GM12878 (cell line): ENCODE measurements around the gene CHCHD3. TPM values are rescaled to one million over a fixed set of nuclear protein-coding genes. Genes with fewer than 3 reads are reported as not detected.

Experiments
- ATAC-seq: fragments of 200-7000 bp; cut with Tn5 transposase; 3 replicates; pipeline ENCODE4 v1.9.1; 2020; ENCODE audit warnings: mild to moderate bottlenecking, moderate library complexity
- BruUV-seq: library from RNA; stranded (reverse); fragments of 400-500 nt; replicated peaks from 2 replicates; lab custom pipeline; 2021; lab: Mats Ljungman, UMichigan
- CTCF ChIA-PET: fragments of 300-600 bp; sonication (Branson Sonifier 250); formaldehyde crosslinking; extraction: SDS; loops from one replicate; lab custom pipeline; 2021; ENCODE audit warnings: inconsistent platforms; lab: Yijun Ruan, JAX
- POLR2A ChIA-PET: fragments of 350-600 bp; formaldehyde crosslinking; extraction: SDS; loops from one replicate; lab custom pipeline; 2021; ENCODE audit warnings: inconsistent platforms; lab: Charles Lee
- RAD21 ChIA-PET: fragments of 300-600 bp; sonication (Branson Sonifier 250); formaldehyde crosslinking; loops from one replicate; lab custom pipeline; 2023; ENCODE audit warnings: antibody characterized with exemption; ENCODE audit not compliant: unreplicated experiment; lab: Charles Lee
- SMC1A ChIA-PET: fragments of 300-600 bp; sonication (Branson Sonifier 250); formaldehyde crosslinking; loops from one replicate; lab custom pipeline; 2023; ENCODE audit not compliant: unreplicated experiment, uncharacterized antibody; lab: Charles Lee
- DNase-seq: peaks from one replicate; pipeline ENCODE4 v3.0.0-alpha.2; 2011; ENCODE audit warnings: low read depth, low spot score
- FAIRE-seq: peaks from 3 replicates; lab custom pipeline; 2011; peaks lifted over from hg19 to GRCh38; lab: Jason Lieb, UNC
- H2AFZ ChIP-seq: 2 replicates; pipeline ENCODE4 v1.6.0; 2011; ENCODE audit warnings: low read depth, low read length, control low read depth; ENCODE audit not compliant: control insufficient read depth
- H3K27ac ChIP-seq: 2 replicates; pipeline ENCODE4 v1.5.1; 2011; ENCODE audit warnings: control low read depth; ENCODE audit not compliant: control insufficient read depth, insufficient read depth
- H3K27me3 ChIP-seq, 2 experiments: replicated peaks in 1 of 2; 2 replicates each; pipeline versions ENCODE4 v1.6.0 to v1.6.1; 2011; ENCODE audit warnings: low read length in 1 of 2; ENCODE audit not compliant: control insufficient read depth in 2 of 2, insufficient read depth in 2 of 2
- H3K36me3 ChIP-seq, 2 experiments: 2 replicates each; pipeline ENCODE4 v1.5.1; 2011; ENCODE audit warnings: low read length in 1 of 2; ENCODE audit not compliant: control insufficient read depth in 2 of 2, insufficient read depth in 2 of 2
- H3K4me1 ChIP-seq: 2 replicates; pipeline ENCODE4 v1.6.1; 2011; ENCODE audit warnings: mild to moderate bottlenecking, low read length, moderate library complexity, mixed read lengths; ENCODE audit not compliant: control insufficient read depth, insufficient read depth
- H3K4me2 ChIP-seq: 2 replicates; pipeline ENCODE4 v1.6.0; 2011; ENCODE audit warnings: control low read depth; ENCODE audit not compliant: control insufficient read depth, insufficient read depth
- H3K4me3 ChIP-seq: fragments of 200-600 bp; sonication (generic); 2 replicates; pipeline ENCODE4 v1.5.1; 2016
- H3K79me2 ChIP-seq: 2 replicates; pipeline ENCODE4 v1.6.0; 2011; ENCODE audit warnings: low read length; ENCODE audit not compliant: control insufficient read depth, insufficient read depth
- H3K9ac ChIP-seq: 2 replicates; pipeline ENCODE4 v1.8.0; 2011; ENCODE audit warnings: low read length, control low read depth, mixed read lengths; ENCODE audit not compliant: control insufficient read depth, insufficient read depth
- H3K9me3 ChIP-seq: replicated peaks from 3 replicates; pipeline ENCODE4 v1.5.1; 2011; ENCODE audit warnings: mild to moderate bottlenecking, low read length; ENCODE audit not compliant: control insufficient read depth, insufficient read depth
- H4K20me1 ChIP-seq: 2 replicates; pipeline ENCODE4 v1.6.0; 2011; ENCODE audit not compliant: control insufficient read depth, insufficient read depth
- BHLHE40 ChIP-seq, 2 experiments: fragments of 450-650 bp in 1 of 2; IDR thresholded peaks; 2 replicates each; pipeline ENCODE4 v1.6.1; 2011 to 2017; ENCODE audit warnings: low read depth in 2 of 2, borderline replicate concordance in 1 of 2, improper control_type of control experiment in 1 of 2, low read length in 1 of 2, mild to moderate bottlenecking in 1 of 2
- CHD4 ChIP-seq: fragments of 200-600 bp; sonication (generic); IDR thresholded peaks from 2 replicates; pipeline ENCODE4 v1.6.1; 2016; ENCODE audit warnings: mild to moderate bottlenecking
- CREB1 ChIP-seq: IDR thresholded peaks from 2 replicates; pipeline ENCODE4 v1.6.1; 2012; ENCODE audit warnings: low read depth, mild to moderate bottlenecking, inconsistent platforms
- EP300 ChIP-seq, 2 experiments: fragments of 150-350 bp in 1 of 2; IDR thresholded peaks; 2 replicates each; pipeline ENCODE4 v1.6.1; 2011 to 2012; ENCODE audit warnings: low read depth in 2 of 2, low read length in 2 of 2, borderline replicate concordance in 1 of 2, improper control_type of control experiment in 1 of 2, inconsistent platforms in 1 of 2; ENCODE audit not compliant: control insufficient read depth in 1 of 2
- HDAC6 ChIP-seq: fragments of 200-600 bp; sonication (generic); IDR thresholded peaks from one replicate; pipeline ENCODE4 v1.8.0; 2017; ENCODE audit warnings: antibody characterized with exemption; ENCODE audit not compliant: unreplicated experiment
- NBN ChIP-seq: fragments of 450-650 bp; IDR thresholded peaks from 2 replicates; pipeline ENCODE4 v1.6.1; 2016
- NR2C2 ChIP-seq: IDR thresholded peaks from 2 replicates; pipeline ENCODE4 v1.6.1; 2011; ENCODE audit warnings: borderline replicate concordance, low read depth; ENCODE audit not compliant: control insufficient read depth, insufficient read length
- NRF1 ChIP-seq: conservative IDR thresholded peaks from 2 replicates; pipeline ENCODE4 v1.6.1; 2011; ENCODE audit warnings: mild to moderate bottlenecking, low read depth, low read length, improper control_type of control experiment
- RAD21 ChIP-seq: IDR thresholded peaks from 2 replicates; pipeline ENCODE4 v1.6.1; 2011; ENCODE audit warnings: mild to moderate bottlenecking, low read depth, low read length, moderate library complexity; ENCODE audit not compliant: insufficient read depth
- RELA ChIP-seq: fragments of 450-650 bp; IDR thresholded peaks from 2 replicates; pipeline ENCODE4 v1.8.0; 2014; ENCODE audit warnings: borderline replicate concordance; ENCODE audit not compliant: partially characterized antibody
- SIN3A ChIP-seq: IDR thresholded peaks from 2 replicates; pipeline ENCODE4 v1.6.1; 2012; ENCODE audit warnings: low read depth, low read length, improper control_type of control experiment
- SIX5 ChIP-seq: IDR thresholded peaks from 2 replicates; pipeline ENCODE4 v1.6.1; 2011; ENCODE audit warnings: mild to moderate bottlenecking, low read depth, low read length, moderate library complexity; ENCODE audit not compliant: severe bottlenecking
- SP1 ChIP-seq: IDR thresholded peaks from one replicate; pipeline ENCODE4 v1.6.1; 2011; ENCODE audit warnings: low read depth, low read length
- TAF1 ChIP-seq: IDR thresholded peaks from 2 replicates; pipeline ENCODE4 v1.6.1; 2011; ENCODE audit warnings: mild to moderate bottlenecking, low read depth, low read length, borderline replicate concordance
- WGBS: methylation state at CpG from one replicate; pipeline ENCODE4 v1.1.6; 2016; ENCODE audit warnings: low lambda C conversion rate; ENCODE audit not compliant: insufficient replicate concordance, insufficient coverage; ENCODE audit errors: missing lambda C conversion rate; 5-methylcytosine and 5-hydroxymethylcytosine counted together
- in situ Hi-C: fragments of 300-500 bp; cut with MboI; formaldehyde crosslinking; loops from 9 replicates; pipeline ENCODE4 v1.14.3; 2018; ENCODE audit warnings: mixed read lengths
- intact Hi-C: fragments of 100-400 bp; cut with micrococcal nuclease; formaldehyde crosslinking; loops from one replicate; pipeline ENCODE4 v1.14.2; 2022; ENCODE audit not compliant: unreplicated experiment
- polyA plus RNA-seq, 11 experiments: library from polyadenylated mRNA; depleted of rRNA in 4 of 11; unstranded in 6 of 11; stranded (reverse) in 5 of 11; fragments of >200 nt; fragmentation: Nextera tagmentation in 4 of 11; fragmentation: Illumina TruSeq in 1 of 11; extraction: Ambion mirVana in 4 of 11; extraction: Trizol in 1 of 11; gene quantifications; 1 replicate in 1 of 11; 2 replicates in 10 of 11; pipeline versions ENCODE4 v1.2.1 to v1.2.3, GENCODE V29; 2011 to 2016; ENCODE audit warnings: inconsistent platforms in 2 of 11, missing spikeins in 2 of 11, low read depth in 1 of 11
- total RNA-seq, 4 experiments: library from RNA; depleted of rRNA in 3 of 4; stranded (reverse); fragments of >200 nt in 3 of 4; fragmentation: Illumina TruSeq in 1 of 4; extraction: Trizol in 1 of 4; gene quantifications; 2 replicates each; pipeline versions ENCODE4 v1.2.1 to v1.2.3, GENCODE V29; 2013 to 2021
- TF ChIP-seq, protein P1 (sequence below): IDR thresholded peaks from 2 replicates; pipeline ENCODE4 v1.6.1; 2012; ENCODE audit warnings: low read length, inconsistent platforms

Gene CHCHD3
- total and polyA plus RNA-seq, 10 of the 15 experiments (the other 5 are each of a cell fraction or from before 2014, with no cell fraction given) = 38.3 to 178 (median 96.2) TPM

DNA sequence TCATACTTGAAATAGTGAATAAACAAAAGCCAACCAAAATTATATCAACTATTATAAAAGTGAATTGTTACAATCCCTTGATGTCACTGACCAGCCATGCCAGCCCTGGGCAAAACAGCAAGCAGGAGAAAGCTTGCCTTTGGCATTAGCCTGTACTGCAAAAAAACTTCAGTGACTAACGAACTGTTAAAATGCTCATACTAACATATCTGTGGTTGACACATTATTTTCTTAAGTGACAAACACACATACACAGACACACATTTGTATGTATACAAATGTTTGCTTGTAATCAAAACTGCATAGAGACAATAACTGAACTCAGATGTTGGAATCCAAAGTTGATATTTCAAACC lies 29.5 kb downstream of the CHCHD3 start:
- TF ChIP-seq SIN3A (no peak), NBN (no peak), TAF1 (no peak), BHLHE40 (IDR thresholded peaks at IDR 0.05; ENCODE audit: borderline replicate concordance in 1 of 2, low read depth in 2 of 2, low read length in 1 of 2) (no peak), RELA (no peak)
- ATAC-seq (no peak), DNase-seq (no peak), FAIRE-seq (no peak)
- Histone ChIP-seq H3K27me3 (no peaks in the 10 kb centered on the region), H2AFZ (no peak overlapping the region), H4K20me1 (no peaks in the 10 kb centered on the region), H3K4me1 (peaks cover 11% of the 10 kb centered on the region; the same call in 1 of the 2 replicates), H3K4me3 (no peak overlapping the region), H3K36me3 (no peaks in the 10 kb centered on the region; a peak in 2 of 4 replicates), H3K9ac (no peak overlapping the region), H3K27ac (no peak overlapping the region), H3K9me3 (no peaks in the 10 kb centered on the region), H3K79me2 (peaks cover 50% of the 10 kb centered on the region), H3K4me2 (no peak overlapping the region)
- POLR2A ChIA-PET = interaction anchor here (0.8 kb wide), 2 partner anchors 8 to 11 kb away, joined by 3 read pairs; no protein-coding TSS in a partner anchor
- in situ Hi-C loops (no loop called here), intact Hi-C loops (no loop called here)
- WGBS = 95% methylated on average over 1 of the region's 1 CpG
- RAD21 ChIA-PET = interaction anchor here (1.7 kb wide), 1 partner anchor 30 kb away, joined by 8 read pairs; the partner anchor contains the start of gene CHCHD3
- CTCF ChIA-PET = interaction anchor here (0.8 to 2.5 kb wide), 6 partner anchors 10 to 188 kb away, joined by 3 to 8 read pairs (median 4); no protein-coding TSS in a partner anchor
- no TSS peak for BruUV-seq
- SMC1A ChIA-PET = interaction anchor here (0.7 to 3.3 kb wide), 5 partner anchors 13 to 156 kb away, joined by 3 to 18 read pairs (median 5); no protein-coding TSS in a partner anchor

DNA sequence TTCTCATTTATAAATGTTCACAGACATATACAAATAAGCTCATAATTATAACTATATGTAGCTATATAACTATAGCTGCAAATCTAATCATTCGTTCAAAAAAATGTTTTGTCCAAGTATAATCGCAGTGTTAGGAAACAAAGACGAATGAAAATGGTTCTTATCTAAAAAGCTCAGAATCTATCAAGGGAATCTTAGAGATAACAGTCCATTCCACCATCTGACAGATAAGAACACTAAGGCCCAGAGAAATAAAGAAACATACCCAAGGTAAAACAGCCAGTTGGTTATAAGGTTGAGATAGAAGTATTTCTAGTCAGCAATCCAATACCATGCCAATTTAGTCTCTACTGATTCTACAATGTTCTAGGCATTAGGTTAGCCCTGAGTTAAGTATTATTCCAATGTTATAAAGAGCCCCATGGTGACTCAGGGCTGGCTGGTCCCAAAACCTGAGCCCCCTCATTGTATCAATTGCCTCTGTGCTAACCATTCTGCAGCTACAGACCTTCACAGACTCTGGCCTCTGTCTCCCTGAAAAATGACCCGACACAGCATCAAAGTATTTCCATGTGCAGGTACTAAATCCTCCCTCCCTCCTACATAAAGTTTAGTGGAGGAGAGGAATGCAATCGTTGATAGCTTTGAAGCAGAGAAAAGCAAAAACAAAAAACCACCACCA lies 30.0 kb downstream of the CHCHD3 start:
- Histone ChIP-seq H3K27ac (no peak overlapping the region), H3K79me2 (peaks cover 47% of the 10 kb centered on the region), H4K20me1 (no peaks in the 10 kb centered on the region), H3K36me3 (peaks cover 0 to 1% of the 10 kb centered on the region in 2 experiments; a peak in 2 of 4 replicates), H3K4me2 (no peak overlapping the region), H3K9me3 (no peaks in the 10 kb centered on the region), H3K4me3 (no peak overlapping the region), H3K9ac (no peak overlapping the region), H2AFZ (no peak overlapping the region), H3K27me3 (no peaks in the 10 kb centered on the region), H3K4me1 (peaks cover 11% of the 10 kb centered on the region; the same call in 1 of the 2 replicates)
- intact Hi-C loops (no loop called here), in situ Hi-C loops (no loop called here)
- RAD21 ChIA-PET = interaction anchor here (0.6 to 1.7 kb wide), 3 partner anchors 12 to 30 kb away, joined by 3 to 8 read pairs (median 3); partner anchors contain the start of gene CHCHD3
- BruUV-seq = no TSS peak
- CTCF ChIA-PET = interaction anchor here (0.8 to 2.5 kb wide), 13 partner anchors 10 to 382 kb away, joined by 3 to 10 read pairs (median 4); partner anchors contain the start of gene CHCHD3
- no peak for FAIRE-seq
- no peak for DNase-seq
- 99% methylated on average over 5 of the region's 5 CpGs for WGBS
- ATAC-seq = no peak
- POLR2A ChIA-PET = interaction anchor here (1.2 kb wide), 1 partner anchor 29 kb away, joined by 3 read pairs; no protein-coding TSS in a partner anchor
- SMC1A ChIA-PET = interaction anchor here (0.7 to 3.3 kb wide), 9 partner anchors 13 to 156 kb away, joined by 3 to 18 read pairs (median 5); no protein-coding TSS in a partner anchor
- TF ChIP-seq NRF1 = no peak
- TF ChIP-seq, protein P1, sequence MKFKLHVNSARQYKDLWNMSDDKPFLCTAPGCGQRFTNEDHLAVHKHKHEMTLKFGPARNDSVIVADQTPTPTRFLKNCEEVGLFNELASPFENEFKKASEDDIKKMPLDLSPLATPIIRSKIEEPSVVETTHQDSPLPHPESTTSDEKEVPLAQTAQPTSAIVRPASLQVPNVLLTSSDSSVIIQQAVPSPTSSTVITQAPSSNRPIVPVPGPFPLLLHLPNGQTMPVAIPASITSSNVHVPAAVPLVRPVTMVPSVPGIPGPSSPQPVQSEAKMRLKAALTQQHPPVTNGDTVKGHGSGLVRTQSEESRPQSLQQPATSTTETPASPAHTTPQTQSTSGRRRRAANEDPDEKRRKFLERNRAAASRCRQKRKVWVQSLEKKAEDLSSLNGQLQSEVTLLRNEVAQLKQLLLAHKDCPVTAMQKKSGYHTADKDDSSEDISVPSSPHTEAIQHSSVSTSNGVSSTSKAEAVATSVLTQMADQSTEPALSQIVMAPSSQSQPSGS = no peak
- TF ChIP-seq EP300 (IDR thresholded peaks at IDR 0.05; ENCODE audit: borderline replicate concordance in 1 of 2, control insufficient read depth in 1 of 2, low read depth in 2 of 2, low read length in 2 of 2) = no peak
- no peak for TF ChIP-seq BHLHE40 (IDR thresholded peaks at IDR 0.05; ENCODE audit: borderline replicate concordance in 1 of 2, low read depth in 2 of 2, low read length in 1 of 2)
- TF ChIP-seq CREB1 = no peak
- no peak for TF ChIP-seq RAD21
- no peak for TF ChIP-seq SP1
- no peak for TF ChIP-seq HDAC6
- no peak for TF ChIP-seq CHD4
- TF ChIP-seq SIX5 = no peak
- no peak for TF ChIP-seq NR2C2
